MM.1S (cell line): Measurements from ENCODE around the gene HIPK2.

Source experiments
- CTCF ChIP-seq: fragments of 300-600 bp; sonication (generic); IDR thresholded peaks from 2 replicates; pipeline ENCODE4 v1.5.1; 2016; ENCODE audit warnings: antibody characterized with exemption, low read length, mixed read lengths
- EZH2 ChIP-seq: fragments of 300-600 bp; sonication (generic); optimal IDR thresholded peaks from 2 replicates; pipeline ENCODE3; 2017; ENCODE audit warnings: low read depth, mild to moderate bottlenecking, antibody characterized with exemption, low read length, mixed read lengths
- EZH2phosphoT487 ChIP-seq: fragments of 300-600 bp; sonication (generic); IDR thresholded peaks from 2 replicates; pipeline ENCODE4 v1.6.1; 2018; ENCODE audit warnings: antibody characterized with exemption, low read length

DNA sequence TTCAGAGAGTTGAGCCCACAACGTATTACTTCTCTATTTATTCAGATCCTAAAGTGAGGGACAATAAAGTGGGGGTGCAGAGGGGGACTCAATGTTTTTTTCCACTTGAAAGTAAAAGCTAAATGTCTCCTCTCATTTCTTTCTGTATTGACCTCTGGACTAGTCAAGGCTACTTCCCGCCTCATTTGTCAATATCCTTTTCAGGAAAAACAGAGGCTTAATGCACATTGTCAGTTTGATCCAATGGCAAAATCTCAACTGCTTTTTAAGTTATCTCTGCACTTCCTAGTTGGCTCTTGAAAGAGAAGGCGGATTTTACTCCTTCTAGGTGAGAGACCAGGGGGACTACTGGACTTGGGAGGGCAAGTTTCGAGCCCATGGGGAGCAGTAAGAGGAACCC is 56.4 kb downstream of the HIPK2 start:
- TF ChIP-seq CTCF (no peak), EZH2 (no peak), EZH2phosphoT487 (no peak)
